ENCODE measurements around the gene CD5L.

Gene CD5L

DNA sequence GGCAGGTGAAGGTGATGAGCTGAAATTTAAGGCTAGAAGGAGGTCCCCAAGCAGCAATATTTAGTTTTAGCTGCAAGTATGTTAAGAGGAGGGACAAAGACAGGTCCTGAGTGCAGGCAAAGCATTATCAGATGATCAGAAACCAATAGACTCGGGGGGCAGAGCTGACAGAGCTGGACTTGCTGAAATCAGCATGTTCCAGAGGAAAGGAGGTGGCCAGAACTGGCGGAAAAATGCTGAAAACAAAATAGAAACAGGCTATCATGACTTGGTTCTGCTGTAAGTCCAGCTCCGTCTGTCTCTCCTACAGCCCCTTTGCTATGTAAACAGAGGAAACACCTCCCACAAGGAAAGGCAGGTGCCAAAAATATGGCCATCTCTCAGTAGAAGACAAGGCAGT is at the start of gene CD5L:
CD5L (minus strand) TSS at position 101 of the 400 bp plus-strand sequence. CDS start 107 bp downstream, outside the sequence.
- DNase-seq (ENCODE audit: low spot score), result no peak

DNA sequence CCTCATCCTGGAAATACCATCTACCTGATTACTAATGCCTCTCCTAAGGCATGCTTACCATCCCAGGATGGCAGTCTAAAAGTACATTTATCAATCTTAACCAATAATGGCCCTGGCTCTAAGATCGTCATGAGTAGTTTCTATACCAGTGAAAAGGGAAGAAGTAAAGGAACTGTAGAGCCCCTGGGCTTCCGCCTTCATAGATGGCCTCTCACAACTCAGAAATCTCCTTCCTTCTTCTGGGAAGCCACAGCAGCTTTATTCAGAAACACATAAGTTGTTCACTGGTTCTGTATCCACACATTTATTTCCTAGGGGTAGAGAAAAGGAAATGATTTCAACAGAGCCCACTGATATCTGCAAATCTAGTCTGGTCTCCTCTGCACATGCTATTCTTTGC is 41.0 kb upstream of the CD5L start:
- DNase-seq (ENCODE audit: low spot score), result no peak

DNA sequence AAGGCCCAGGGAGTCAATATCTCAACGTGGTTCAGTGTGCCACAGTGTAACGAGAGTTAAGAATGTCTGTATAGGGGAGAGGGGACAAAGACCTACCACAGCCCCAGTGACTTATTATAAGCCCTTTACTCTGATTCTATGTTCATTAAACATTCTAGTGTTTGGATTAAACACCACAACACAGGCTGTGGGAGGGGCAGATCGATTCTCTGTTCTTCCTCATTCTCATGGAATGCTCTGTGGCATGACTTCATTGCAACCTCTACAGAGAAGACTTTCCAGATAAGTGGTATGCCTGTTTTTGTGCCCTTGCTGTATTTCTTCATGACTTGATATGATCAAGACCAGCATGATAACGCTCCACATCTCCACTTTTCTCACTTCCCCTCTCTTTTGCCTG is 39.0 kb upstream of the CD5L start:
- DNase-seq (ENCODE audit: low spot score), result no peak

DNA sequence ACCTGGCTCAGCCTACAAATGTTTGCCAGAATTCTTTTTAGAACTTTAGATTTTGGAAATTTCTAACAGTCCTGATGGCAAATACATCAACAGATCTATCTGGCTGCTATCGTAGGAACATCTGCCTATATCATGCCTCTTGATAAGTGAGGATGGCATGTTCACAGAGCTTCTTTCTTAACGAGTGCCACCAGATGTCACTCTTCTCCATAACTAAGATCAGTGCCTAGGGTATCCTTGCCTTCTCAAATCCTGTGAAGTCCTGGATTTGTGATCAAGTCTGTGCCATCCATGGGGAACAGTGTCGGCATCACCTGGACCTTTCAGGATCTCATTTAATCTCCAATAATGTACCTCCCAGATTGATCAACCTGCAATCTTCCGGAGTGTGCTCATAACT is 36.5 kb upstream of the CD5L start:
- DNase-seq (ENCODE audit: low spot score), result peak; percentile 24

DNA sequence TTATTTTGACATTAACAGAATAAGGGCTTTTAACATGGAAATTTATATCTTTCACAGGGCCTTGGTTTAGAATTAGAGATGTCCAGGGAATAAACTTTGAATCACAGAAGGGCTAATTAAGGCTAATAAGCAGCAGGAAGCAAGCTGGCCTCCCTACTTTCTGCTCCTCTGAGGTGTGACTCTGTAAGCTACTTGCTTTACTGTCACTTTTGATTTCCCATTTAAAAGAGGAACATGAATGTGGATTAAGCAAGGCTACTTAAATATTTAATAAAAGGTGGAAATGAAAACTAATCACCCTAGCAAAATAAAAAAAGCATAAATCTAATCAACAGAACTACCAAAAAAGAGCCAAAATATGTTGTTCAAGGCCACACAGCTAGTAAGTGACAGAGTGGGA is 28.9 kb upstream of the CD5L start:
- no peak for DNase-seq (ENCODE audit: low spot score)

DNA sequence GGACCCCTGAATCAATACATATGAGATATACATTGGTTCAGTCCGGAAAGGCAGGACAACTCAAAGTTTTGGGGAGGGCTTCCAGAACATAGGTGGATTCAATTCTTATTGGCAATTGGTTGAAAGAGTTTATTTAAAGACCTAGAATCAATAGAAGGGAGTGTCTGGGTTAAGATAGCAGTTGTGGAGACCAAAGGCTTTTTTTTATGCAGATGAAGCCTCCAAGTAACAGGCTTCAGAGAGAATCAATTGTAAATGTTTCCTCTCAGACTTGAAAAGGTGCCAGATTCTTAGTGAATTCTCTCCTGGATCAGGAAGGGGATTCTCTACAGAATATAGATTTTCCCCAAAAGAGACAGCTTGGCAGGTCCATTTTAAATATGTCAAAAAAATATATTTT is 27.0 kb upstream of the CD5L start:
- no peak for DNase-seq (ENCODE audit: low spot score)

DNA sequence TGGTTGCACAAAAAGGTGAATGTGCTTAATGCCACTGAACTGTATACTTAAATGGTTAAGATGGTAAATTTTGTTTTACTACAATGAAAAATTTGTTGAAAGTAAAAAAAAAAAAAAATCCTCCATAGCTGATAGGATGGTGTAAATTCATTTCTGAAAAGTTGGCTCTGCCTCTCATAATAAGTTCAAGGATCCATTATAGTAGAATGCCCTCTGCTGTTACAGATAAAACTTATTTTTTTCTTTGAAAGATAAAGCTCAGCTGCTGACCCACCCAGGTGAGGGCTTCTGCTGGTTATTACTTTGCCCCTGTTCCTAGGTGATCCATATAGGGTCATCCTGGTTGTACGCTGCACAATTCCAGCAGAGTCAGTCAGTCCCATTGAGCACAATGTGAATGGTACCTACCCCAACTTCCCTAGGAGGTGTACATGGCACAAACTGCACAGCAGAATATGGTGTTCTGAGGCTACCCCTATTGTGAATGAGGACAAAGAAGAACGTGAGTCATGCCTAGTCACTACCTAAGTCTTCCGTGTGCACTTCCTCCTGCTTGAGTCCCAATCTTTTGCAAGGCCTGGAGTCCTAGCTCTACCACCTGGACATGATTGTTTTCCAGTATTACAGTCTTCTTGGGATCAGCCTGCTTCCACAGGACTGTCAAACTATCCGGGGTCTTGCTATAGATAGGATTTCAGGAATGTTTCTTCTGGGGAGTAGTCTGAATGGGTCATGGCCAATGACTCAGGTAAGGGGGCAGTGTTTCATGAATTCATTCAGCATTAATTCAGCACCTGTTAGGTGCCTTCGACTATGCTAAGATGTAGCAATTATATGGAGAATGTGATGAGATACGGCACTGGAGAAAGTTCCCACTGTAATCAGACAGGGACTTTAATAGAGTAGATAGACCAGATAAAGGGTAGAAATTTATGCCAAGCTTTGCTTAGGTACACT is 20.8 kb upstream of the CD5L start:
- no peak for DNase-seq (ENCODE audit: low spot score)

DNA sequence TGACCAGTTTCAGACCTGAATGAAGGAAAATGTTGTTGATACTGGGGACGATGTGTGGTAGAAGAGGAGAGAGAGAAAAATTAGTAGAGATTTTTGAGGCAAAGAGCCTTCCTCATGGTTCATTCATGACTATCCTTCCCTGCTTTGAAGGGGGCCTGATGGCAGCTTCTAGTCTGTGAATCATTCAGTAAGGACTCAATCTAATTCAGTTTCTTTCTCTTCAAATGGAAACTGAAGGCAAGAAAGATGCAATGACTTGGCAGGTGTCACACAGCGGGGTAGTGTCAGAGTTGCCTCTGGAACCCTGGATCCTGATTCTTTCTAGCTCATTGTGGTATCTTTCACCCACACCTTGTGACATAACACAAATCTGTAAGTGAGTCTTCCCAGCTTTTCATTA is 14.9 kb upstream of the CD5L start:
- DNase-seq (ENCODE audit: low spot score), result no peak

DNA sequence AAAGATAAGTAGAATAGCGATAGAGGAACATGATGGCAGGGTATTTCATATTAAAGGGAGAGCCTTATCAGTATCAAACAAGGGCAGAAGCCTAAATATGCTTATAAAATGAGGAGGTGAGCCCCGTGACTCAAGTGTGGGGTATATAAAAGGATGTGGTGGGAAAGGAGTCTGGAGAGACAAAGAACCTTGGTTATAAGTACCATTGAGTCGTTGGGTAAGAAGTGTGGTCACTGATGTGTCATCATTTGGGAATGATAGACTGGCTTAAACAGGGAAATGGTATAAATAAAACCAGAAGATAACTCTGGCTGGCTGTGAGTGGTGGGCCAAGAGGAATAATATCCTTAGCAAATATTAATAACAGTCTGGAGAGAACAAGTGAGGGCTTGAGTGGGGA is 10.9 kb upstream of the CD5L start:
- no peak for DNase-seq (ENCODE audit: low spot score)

DNA sequence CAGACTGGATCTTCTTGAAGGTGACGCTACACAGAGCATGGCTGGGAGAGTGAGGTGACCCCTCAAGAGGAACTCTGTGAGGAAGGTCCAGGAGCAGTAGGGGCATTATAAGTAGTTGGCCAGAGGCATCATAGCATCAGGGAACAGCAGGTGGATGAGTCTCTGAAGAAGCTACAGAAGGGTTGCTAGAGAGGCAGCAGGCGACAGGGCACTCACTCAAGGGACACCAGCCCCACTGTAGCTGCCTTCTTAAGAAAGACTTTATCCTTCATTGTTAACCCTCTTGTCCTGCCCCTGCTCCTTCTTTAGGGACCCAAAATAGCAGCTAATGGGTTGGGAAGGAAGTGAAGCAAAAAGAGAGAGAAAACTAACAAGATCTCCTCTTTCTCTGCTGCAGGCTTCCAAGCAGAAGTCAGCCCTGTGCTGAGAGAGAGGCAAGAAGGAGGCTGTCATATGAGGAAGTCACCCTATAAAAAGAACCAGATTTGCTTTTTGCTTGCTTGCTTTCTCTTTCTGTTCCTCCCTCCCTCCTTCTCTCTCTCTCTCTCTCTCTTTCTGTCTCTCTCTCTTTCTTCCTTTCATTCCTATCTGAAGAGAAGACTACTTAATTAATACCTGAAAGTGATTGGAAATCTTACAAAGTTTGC is 7.7 kb upstream of the CD5L start:
- DNase-seq (ENCODE audit: low spot score), result no peak

DNA sequence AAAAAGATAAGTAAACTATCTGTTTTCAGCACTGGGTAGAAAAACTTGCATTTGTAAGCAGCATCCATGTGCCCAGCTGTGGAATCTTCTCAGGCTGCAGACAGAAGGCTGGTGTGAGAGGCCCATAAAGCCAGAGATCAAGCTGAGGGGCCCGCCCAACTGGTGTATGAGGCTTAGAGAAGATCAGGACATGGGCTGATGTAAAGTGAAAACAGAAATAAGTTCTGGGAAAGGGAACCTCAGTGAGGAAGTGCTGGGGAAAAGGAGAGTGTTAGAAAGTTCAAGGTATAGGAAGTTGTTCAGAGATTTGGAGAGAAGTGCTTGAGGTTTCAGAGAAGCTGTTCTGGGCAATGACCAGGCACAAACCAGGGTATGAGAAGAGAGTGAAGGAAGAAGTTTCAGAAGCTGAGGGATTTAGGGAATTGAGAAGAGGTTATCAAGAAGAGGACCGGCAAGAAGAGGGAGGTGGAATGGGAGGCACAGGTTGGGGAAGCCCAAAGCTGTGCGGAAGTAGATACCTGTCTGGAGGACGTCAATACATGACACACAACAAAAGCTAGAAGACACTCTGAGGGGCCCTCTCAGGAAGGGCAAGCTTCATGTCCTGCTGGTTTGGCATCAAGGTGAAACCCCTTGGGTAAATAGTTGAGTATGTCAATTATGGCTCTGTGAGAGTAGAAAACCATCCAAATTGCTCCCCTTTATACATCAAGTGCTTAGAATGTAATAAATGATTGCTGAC is 2.7 kb upstream of the CD5L start:
- DNase-seq (ENCODE audit: low spot score), result no peak

DNA sequence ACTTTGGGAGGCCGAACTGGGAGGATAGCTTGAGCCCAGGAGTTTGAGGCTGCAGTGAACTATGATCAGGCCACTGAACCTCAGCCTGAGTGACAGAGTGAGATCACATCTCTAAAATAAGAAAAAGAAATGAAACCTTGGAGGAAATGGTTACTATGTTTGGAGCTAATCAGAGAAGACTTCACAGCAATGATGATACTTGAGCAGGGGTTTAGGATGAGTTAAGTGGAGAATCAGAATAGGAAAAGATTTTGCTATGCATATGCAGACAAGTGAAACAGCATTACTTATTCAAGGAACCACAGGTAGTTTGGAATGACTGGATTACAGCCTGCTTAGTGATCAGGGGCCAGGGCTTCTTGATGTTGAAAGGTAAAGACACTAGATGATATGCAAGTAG is 1.3 kb upstream of the CD5L start:
- DNase-seq (ENCODE audit: low spot score), result no peak

DNA sequence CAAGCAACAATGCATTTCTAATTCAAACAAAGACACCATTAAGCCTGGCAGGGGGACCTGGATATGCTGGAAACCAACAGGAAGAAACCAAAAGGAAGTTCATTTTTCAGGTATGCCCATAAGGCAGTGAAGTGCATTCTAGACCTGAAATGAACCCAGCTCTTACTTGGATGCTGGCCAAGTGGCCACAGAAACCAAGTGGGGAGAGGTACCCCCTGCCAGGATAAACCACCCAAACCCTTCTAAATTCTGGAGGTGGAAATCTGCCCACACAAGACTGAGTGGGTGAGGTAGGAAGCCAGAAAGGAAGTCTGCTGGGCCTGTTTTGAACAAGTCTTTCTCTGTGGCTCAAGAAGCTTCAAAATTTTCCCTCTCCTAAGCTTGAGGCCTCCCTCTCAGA is 2.6 kb downstream of the CD5L start:
- DNase-seq (ENCODE audit: low spot score), result no peak

DNA sequence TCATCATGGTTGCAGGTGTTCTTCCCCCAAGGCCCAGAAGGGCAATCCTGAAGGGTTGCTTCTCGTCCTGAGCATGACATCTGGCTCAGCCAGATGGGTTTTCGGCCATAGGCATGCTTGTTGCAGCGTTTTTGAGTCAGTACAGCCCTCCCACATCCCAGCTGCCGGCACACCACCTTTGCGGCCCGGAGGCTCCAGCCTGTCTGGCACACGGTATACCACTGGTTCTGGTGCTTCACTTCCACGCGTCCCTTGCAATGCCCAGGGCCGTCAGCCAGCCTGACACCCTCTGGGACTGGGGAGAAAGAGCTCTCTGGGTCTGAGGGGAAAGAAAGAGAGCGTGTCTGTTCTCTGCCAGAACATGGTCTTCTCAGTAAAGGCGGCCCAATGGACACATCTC is 7.2 kb downstream of the CD5L start:
- no peak for DNase-seq (ENCODE audit: low spot score)

DNA sequence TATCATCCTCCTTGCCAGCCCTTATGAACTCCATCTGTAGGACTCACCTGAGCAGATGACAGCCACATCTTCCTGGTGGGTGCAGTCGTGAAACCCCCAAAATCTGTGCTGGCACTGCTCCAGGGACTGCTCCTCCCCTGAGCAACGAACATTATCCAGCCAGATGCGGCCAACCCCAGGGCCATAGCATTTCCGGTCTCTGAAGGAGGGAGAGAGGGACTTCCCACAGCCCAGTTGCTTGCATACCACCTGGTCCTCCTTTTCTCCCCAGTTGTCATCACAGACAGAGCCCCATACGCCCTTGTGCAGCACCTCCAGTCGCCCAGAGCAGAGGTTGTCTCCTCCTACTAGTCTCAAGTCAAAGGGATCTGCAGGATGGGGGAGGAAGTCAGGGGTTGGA is 8.5 kb downstream of the CD5L start:
- DNase-seq (ENCODE audit: low spot score), result no peak

DNA sequence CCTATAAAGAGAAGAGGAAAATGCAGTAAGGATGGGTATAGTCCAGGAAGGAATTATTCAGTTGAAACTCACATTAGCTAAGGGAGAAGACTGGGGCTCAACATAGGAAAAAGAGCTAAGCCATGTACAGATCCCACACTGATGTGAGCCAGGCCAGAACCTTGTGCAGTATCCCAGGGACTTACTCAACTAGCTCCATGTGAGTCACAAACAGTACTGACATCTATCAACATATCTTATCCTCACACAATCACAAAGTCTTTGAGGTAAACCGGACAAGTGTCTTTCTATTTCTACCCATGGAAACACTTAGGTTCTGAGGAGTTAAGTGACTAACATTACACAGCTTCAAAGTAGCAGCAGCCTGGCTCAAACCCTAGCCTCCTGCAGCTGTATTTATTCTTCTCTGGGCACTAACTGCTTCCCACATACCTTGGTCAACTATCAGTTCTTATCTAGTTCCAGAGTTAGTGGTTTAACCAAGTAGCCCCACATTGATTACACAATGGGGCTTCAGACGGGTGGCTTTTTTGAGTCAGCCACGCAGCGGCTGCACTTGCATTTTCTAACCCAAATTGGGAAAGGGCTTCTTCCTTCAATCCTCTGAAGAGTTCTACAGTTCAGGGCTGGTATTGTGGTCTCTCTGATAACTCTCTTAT is 9.5 kb downstream of the CD5L start:
- no peak for DNase-seq (ENCODE audit: low spot score)

DNA sequence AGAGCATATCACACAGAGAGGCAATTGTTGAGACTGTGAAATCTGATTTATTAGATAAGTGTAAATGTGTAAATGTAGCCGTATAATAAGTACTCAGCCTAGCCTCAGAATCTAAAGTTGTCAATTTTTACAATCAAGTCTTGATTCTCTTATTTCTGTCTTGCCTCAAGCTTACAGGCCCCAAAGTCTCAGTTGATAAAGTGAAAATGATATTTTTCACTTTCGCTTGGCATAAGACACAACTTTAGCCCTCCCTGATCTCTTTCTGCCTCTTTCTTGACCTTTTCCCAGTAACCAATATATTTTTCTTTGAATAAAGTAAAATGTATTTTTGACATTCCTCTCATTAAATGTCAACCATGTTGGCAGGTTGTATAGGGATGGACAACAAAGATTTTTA is 10.7 kb downstream of the CD5L start:
- DNase-seq (ENCODE audit: low spot score), result no peak

DNA sequence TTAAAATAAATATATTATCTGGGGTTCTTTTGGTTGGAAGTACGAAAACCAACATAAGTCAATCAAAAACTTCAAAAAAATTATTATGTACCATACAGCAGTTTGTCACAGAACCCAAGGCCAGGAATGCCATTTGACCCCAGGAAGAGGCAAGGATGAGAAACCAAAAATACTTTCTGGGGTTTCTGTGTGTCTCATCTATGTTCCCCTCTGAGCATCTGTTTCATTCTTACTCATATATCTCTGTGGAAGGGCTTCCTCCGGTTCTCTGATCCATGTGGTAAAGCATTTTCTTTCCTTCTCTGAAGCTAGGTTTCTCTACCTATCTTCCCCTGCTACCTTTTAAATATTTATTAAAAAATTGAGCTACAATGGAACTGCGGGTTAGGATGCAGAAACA is 11.9 kb downstream of the CD5L start:
- DNase-seq (ENCODE audit: low spot score), result no peak

DNA sequence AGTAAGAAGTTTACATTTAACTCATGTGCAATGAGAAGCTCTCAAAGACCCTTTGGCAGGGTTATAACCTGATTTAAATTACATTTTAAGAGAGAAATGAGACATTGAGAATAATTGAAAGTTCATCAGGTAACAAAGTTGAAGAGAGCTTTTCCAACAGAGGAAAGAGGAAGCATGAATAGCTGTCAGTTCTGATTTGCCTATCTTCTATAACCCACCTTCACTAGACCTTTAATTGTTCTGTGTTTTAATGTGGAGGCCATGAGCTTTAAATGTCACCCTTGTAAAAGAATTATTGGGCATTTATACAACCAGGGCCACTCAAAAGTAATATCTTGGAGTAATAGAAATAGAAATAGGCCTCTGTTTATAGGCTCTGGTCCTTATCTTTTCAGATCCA is 12.4 kb downstream of the CD5L start:
- DNase-seq (ENCODE audit: low spot score), result no peak

DNA sequence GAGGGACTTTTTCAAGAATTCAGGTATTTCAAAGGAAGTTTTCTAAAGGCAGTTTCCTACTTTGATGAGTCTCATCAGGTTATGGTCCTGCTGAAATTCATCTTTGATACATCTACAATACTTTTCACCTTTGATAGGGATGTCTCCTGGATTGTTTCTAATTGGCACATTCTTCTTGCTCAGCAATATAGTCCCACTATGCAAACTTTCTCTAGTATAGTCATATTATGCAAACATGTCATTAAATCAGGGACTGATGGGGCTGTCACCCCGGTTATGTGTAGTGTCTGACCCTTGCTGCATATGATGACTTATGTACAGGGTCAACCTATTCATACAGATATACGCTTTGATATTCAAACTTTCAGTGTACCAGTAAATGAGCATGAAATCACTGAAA is 21.3 kb downstream of the CD5L start:
- no peak for DNase-seq (ENCODE audit: low spot score)

DNA sequence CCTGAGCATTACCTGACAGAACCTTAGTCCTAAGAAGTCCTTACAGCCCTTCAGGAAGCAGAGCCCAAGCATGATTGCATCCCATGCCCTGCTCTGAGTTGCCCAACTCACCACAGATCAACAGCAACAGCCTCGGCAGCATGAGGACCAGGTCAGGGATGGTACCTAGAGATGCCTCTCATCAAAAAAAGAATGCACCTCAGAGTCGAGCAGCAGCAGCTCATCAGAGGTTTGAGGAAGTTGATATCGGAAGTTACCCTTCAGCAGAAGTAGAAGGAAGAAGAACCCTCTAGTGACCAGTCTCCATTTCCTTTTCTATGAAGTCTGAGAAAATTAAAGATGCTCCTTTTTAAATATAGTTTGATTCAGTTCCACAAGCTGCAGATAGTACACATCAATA is 21.7 kb downstream of the CD5L start, which contains the start of gene FCRL1:
FCRL1 (minus strand) TSS at position 225 of the 400 bp plus-strand sequence; CDS start at position 142, 83 bp downstream.
- DNase-seq (ENCODE audit: low spot score), result no peak

DNA sequence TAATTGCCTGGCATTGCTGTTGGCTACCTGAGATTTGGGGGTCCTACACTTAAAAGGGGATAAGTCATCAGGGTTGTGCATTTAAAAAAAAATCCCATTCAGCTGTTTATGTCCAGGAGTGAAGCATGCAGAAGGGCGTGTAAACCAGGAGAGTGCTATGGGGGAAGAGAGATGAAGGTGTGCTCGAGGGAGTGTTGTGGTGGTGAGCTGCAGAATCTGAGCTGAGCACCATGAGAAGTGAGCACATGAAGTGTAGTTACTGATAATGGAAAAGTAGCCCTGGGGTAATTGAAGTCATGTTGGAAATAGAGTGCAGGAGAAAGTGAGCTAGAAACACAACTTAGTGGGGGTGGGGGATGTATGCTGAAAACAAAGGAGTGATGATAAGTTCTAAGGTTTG is 22.4 kb downstream of the CD5L start:
- DNase-seq (ENCODE audit: low spot score), result no peak

All from cerebellar cortex (tissue), 1 donor.